ENCODE data around the gene MPPED1.

Gene MPPED1

GRCh38 chr22:43419371-43420080 lies 7.7 kb downstream of the MPPED1 start:
- Histone ChIP-seq H4K20me1 (ENCODE audit: insufficient read depth, low read length, poor library complexity, severe bottlenecking) (no peaks in the 10 kb centered on the region), H3K4me1 (ENCODE audit: insufficient read depth, low read length, poor library complexity, severe bottlenecking) (no peaks in the 10 kb centered on the region), H3F3A (ENCODE audit: low read depth) (no peaks in the 10 kb centered on the region), H3K36me3 (ENCODE audit: insufficient read depth, low read length) (no peaks in the 10 kb centered on the region), H3K79me2 (ENCODE audit: insufficient read depth, low read length) (no peaks in the 10 kb centered on the region), H2AFZ (ENCODE audit: low read length) (no peak overlapping the region), H3K9ac (ENCODE audit: low read depth, low read length, poor library complexity, severe bottlenecking) (no peak overlapping the region), H3K4me3 (ENCODE audit: low read length, poor library complexity, severe bottlenecking) (no peak overlapping the region), H3K9me2 (replicated peaks; ENCODE audit: low read depth, low read length) (no peaks in the 10 kb centered on the region), H3K4me2 (ENCODE audit: low read depth, low read length, poor library complexity, severe bottlenecking) (no peak overlapping the region), H3K9me3 (ENCODE audit: insufficient read depth, low read depth, low read length) (no peaks in the 10 kb centered on the region), H3K27me3 (ENCODE audit: insufficient read depth, low read length, poor library complexity, severe bottlenecking) (no peaks in the 10 kb centered on the region)
- TF ChIP-seq EZH2phosphoT487 (IDR thresholded peaks at IDR 0.05; ENCODE audit: borderline replicate concordance) (no peak), CTCF (conservative IDR thresholded peaks at IDR 0.05; ENCODE audit: low read length) (no peak)

GRCh38 chr22:43421046-43421665 lies 9.3 kb downstream of the MPPED1 start:
- H3K27me3 ChIP-seq (ENCODE audit: insufficient read depth, low read length, poor library complexity, severe bottlenecking) = no peaks in the 10 kb centered on the region
- no peak overlapping the region for H2AFZ ChIP-seq (ENCODE audit: low read length)
- no peak overlapping the region for H3K9ac ChIP-seq (ENCODE audit: low read depth, low read length, poor library complexity, severe bottlenecking)
- no peaks in the 10 kb centered on the region for H4K20me1 ChIP-seq (ENCODE audit: insufficient read depth, low read length, poor library complexity, severe bottlenecking)
- H3K36me3 ChIP-seq (ENCODE audit: insufficient read depth, low read length) = no peaks in the 10 kb centered on the region
- no peaks in the 10 kb centered on the region for H3F3A ChIP-seq (ENCODE audit: low read depth)
- H3K9me2 ChIP-seq (replicated peaks; ENCODE audit: low read depth, low read length) = no peaks in the 10 kb centered on the region
- no peaks in the 10 kb centered on the region for H3K4me1 ChIP-seq (ENCODE audit: insufficient read depth, low read length, poor library complexity, severe bottlenecking)
- H3K9me3 ChIP-seq (ENCODE audit: insufficient read depth, low read depth, low read length) = no peaks in the 10 kb centered on the region
- H3K79me2 ChIP-seq (ENCODE audit: insufficient read depth, low read length) = no peaks in the 10 kb centered on the region
- no peak overlapping the region for H3K4me3 ChIP-seq (ENCODE audit: low read length, poor library complexity, severe bottlenecking)
- TF ChIP-seq CTCF (conservative IDR thresholded peaks at IDR 0.05; ENCODE audit: low read length) (no peak), EZH2phosphoT487 (IDR thresholded peaks at IDR 0.05; ENCODE audit: borderline replicate concordance) (no peak)
- H3K4me2 ChIP-seq (ENCODE audit: low read depth, low read length, poor library complexity, severe bottlenecking) = no peak overlapping the region

DNA sequence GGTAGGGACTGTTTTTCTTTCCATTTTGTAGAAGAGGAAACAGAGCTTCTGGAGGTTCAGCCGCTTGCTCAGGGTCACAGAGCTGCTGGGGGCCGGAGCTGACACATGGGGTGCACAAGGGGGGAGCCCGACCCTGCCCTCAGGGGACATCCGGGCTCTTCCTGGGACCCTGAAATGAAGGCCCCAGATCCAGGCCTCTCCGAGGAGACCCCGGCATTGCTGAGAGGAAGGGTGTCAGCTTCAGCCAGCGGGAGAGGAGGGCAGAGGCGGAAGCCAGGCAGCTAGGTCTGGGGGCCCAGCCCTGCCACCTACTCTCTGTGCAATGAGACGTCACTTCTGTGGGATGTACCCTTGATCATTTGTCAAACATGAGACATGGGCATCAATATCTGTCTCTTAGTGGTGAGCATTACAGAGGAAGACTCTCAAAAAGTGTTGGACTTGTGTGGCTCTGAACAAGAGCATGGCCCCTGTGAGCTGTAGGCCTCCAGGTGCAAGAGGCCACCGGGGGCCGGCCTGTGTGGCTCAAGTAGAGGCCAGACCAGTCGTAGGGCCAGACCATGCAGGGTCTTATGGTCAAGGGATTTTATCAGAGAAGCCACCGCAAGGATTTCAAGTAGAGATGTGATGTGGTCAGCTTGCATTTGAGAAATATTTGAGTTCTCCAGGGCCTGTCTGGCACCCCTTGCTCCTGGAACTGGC lies 10.3 kb downstream of the MPPED1 start:
- no peaks in the 10 kb centered on the region for H4K20me1 ChIP-seq (ENCODE audit: insufficient read depth, low read length, poor library complexity, severe bottlenecking)
- no peaks in the 10 kb centered on the region for H3K27me3 ChIP-seq (ENCODE audit: insufficient read depth, low read length, poor library complexity, severe bottlenecking)
- TF ChIP-seq EZH2phosphoT487 (IDR thresholded peaks at IDR 0.05; ENCODE audit: borderline replicate concordance) (no peak), CTCF (conservative IDR thresholded peaks at IDR 0.05; ENCODE audit: low read length) (no peak)
- no peaks in the 10 kb centered on the region for H3K9me3 ChIP-seq (ENCODE audit: insufficient read depth, low read depth, low read length)
- no peaks in the 10 kb centered on the region for H3K36me3 ChIP-seq (ENCODE audit: insufficient read depth, low read length)
- no peaks in the 10 kb centered on the region for H3F3A ChIP-seq (ENCODE audit: low read depth)
- H3K79me2 ChIP-seq (ENCODE audit: insufficient read depth, low read length) = no peaks in the 10 kb centered on the region
- no peaks in the 10 kb centered on the region for H3K4me1 ChIP-seq (ENCODE audit: insufficient read depth, low read length, poor library complexity, severe bottlenecking)
- H3K9ac ChIP-seq (ENCODE audit: low read depth, low read length, poor library complexity, severe bottlenecking) = no peak overlapping the region
- H3K4me2 ChIP-seq (ENCODE audit: low read depth, low read length, poor library complexity, severe bottlenecking) = no peak overlapping the region
- no peak overlapping the region for H3K4me3 ChIP-seq (ENCODE audit: low read length, poor library complexity, severe bottlenecking)
- H2AFZ ChIP-seq (ENCODE audit: low read length) = no peak overlapping the region
- H3K9me2 ChIP-seq (replicated peaks; ENCODE audit: low read depth, low read length) = no peaks in the 10 kb centered on the region

Measured in Loucy (cell line).